Measurements from ENCODE around the gene OR10A3.

The OR10A3 gene

DNA sequence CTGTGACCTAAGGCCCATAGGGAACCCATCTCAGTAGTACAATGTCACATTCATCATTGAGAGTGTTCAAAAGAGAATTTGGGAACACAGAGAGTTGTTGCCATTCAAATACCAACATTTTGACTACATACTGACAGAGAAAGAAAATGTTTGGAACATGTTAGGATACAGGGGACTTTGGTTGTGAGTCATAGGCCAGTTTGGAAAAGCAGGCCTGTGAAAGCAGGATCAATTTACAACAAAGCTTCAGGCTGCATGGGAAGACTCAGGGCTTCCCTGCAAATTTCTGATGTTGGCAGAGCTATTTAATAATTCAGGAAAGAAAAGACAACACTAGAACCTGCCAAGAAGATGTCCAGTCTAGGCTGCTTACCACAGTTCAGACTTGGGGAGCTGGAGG is 23.4 kb upstream of the OR10A3 start:
- TF ChIP-seq, protein P1, sequence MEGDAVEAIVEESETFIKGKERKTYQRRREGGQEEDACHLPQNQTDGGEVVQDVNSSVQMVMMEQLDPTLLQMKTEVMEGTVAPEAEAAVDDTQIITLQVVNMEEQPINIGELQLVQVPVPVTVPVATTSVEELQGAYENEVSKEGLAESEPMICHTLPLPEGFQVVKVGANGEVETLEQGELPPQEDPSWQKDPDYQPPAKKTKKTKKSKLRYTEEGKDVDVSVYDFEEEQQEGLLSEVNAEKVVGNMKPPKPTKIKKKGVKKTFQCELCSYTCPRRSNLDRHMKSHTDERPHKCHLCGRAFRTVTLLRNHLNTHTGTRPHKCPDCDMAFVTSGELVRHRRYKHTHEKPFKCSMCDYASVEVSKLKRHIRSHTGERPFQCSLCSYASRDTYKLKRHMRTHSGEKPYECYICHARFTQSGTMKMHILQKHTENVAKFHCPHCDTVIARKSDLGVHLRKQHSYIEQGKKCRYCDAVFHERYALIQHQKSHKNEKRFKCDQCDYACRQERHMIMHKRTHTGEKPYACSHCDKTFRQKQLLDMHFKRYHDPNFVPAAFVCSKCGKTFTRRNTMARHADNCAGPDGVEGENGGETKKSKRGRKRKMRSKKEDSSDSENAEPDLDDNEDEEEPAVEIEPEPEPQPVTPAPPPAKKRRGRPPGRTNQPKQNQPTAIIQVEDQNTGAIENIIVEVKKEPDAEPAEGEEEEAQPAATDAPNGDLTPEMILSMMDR (IDR thresholded peaks at IDR 0.05; ENCODE audit: low read depth, low read length), result no peak
- Histone ChIP-seq H3K9me3 (ENCODE audit: severe bottlenecking) (no peaks in the 10 kb centered on the region), H3K36me3 (no peaks in the 10 kb centered on the region), H3K27ac (no peak overlapping the region), H3K4me3 (ENCODE audit: low read depth, low read length) (no peak overlapping the region), H3K27me3 (ENCODE audit: insufficient read depth, low read depth, severe bottlenecking) (no peaks in the 10 kb centered on the region)
- DNase-seq, result no peak

GRCh38 chr11:7964261-7964660 is 22.8 kb upstream of the OR10A3 start:
- Histone ChIP-seq H3K4me3 (ENCODE audit: low read depth, low read length) (no peak overlapping the region), H3K27ac (no peak overlapping the region), H3K36me3 (no peaks in the 10 kb centered on the region), H3K9me3 (ENCODE audit: severe bottlenecking) (no peaks in the 10 kb centered on the region), H3K27me3 (ENCODE audit: insufficient read depth, low read depth, severe bottlenecking) (no peaks in the 10 kb centered on the region)
- DNase-seq, result no peak
- TF ChIP-seq, protein P1 (IDR thresholded peaks at IDR 0.05; ENCODE audit: low read depth, low read length), result no peak

DNA sequence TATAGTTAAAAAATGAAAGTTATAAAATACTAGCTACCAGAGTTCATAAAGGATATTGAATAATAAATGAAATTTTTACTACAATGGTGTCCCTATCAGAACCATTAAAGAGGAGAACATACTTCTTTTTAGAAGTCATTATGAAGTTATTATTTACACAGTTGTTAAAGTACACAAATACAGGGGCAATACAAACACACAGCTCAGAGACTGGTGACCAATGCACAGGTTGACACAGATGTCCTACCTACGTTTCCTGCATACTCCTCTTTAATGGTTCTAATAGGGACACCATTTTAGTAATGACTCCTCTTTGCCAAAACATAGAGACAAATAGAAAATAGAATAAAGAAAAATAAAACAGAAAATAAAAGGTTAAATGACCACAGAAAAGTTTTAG is 13.7 kb upstream of the OR10A3 start:
- no peaks in the 10 kb centered on the region for H3K9me3 ChIP-seq (ENCODE audit: severe bottlenecking)
- TF ChIP-seq, protein P1 (IDR thresholded peaks at IDR 0.05; ENCODE audit: low read depth, low read length), result no peak
- no peak for DNase-seq
- H3K36me3 ChIP-seq, result no peaks in the 10 kb centered on the region
- no peaks in the 10 kb centered on the region for H3K27me3 ChIP-seq (ENCODE audit: insufficient read depth, low read depth, severe bottlenecking)
- H3K4me3 ChIP-seq (ENCODE audit: low read depth, low read length), result no peak overlapping the region
- no peak overlapping the region for H3K27ac ChIP-seq

DNA sequence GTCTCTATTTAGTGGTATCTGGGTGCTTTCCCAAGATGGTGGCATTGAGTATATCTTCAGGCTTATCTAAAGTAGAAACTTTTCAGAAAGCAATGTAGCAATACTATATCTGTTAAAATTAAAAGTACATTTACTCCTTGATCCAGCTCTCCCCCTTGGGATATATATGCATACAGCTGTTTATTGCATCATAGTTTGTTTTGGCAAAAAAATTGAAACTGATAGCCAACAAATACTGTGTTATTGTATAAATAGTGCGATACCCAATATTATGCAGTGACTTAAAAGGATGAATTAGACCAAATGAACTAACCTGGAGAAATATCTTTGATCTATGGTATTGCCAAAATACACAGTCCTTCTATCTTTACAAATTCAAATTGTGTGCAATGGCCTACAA is 8.4 kb upstream of the OR10A3 start:
- TF ChIP-seq, protein P1 (IDR thresholded peaks at IDR 0.05; ENCODE audit: low read depth, low read length), result no peak
- no peak overlapping the region for H3K4me3 ChIP-seq (ENCODE audit: low read depth, low read length)
- no peak overlapping the region for H3K27ac ChIP-seq
- H3K36me3 ChIP-seq, result no peaks in the 10 kb centered on the region
- H3K9me3 ChIP-seq (ENCODE audit: severe bottlenecking), result no peaks in the 10 kb centered on the region
- no peaks in the 10 kb centered on the region for H3K27me3 ChIP-seq (ENCODE audit: insufficient read depth, low read depth, severe bottlenecking)
- no peak for DNase-seq

DNA sequence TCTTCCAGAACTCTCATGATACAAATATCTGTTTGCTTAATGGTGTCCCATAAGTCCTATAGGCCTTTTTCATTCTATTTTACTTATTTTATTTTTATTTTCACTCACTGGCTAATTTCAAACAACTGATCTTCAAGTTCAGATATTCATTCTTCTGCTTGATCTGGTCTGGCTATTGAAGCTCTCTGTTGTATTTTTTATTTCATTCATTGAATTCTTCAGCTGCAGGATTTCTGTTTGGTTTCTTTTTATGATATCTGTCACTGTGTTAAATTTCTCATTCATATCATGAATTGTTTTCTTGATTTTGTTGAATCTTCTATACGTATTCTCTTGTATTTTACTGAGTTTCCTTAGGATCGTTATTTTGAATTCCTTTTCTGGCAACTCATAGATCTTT is 2.6 kb upstream of the OR10A3 start:
- DNase-seq, result no peak
- H3K27me3 ChIP-seq (ENCODE audit: insufficient read depth, low read depth, severe bottlenecking), result no peaks in the 10 kb centered on the region
- no peak overlapping the region for H3K27ac ChIP-seq
- no peaks in the 10 kb centered on the region for H3K36me3 ChIP-seq
- no peak overlapping the region for H3K4me3 ChIP-seq (ENCODE audit: low read depth, low read length)
- TF ChIP-seq, protein P1 (IDR thresholded peaks at IDR 0.05; ENCODE audit: low read depth, low read length), result no peak
- peaks cover 4% of the 10 kb centered on the region for H3K9me3 ChIP-seq (ENCODE audit: severe bottlenecking)

DNA sequence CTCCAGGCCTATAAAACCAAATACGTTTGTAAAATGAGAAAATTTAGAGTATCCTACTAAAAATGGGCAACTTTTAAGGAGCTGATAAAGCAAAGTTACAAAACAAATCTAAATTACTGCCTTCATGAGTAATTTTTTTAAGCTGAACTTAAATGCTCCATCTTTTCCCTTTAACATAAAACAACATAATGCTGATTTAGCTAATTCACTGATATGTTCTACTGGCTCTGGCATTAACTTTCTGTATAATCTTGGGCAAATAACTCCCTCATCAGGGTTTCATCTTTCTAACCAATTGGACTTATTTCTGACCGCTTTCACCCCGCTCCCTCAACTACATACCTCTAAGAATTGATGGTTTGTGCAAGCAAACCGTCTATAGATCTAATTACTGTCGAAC is 362 bp downstream of the OR10A3 start:
- H3K9me3 ChIP-seq (ENCODE audit: severe bottlenecking), result peaks cover 4% of the 10 kb centered on the region
- H3K36me3 ChIP-seq, result no peaks in the 10 kb centered on the region
- TF ChIP-seq, protein P1 (IDR thresholded peaks at IDR 0.05; ENCODE audit: low read depth, low read length), result no peak
- no peak overlapping the region for H3K4me3 ChIP-seq (ENCODE audit: low read depth, low read length)
- DNase-seq, result no peak
- H3K27me3 ChIP-seq (ENCODE audit: insufficient read depth, low read depth, severe bottlenecking), result no peaks in the 10 kb centered on the region
- no peak overlapping the region for H3K27ac ChIP-seq

Data from WERI-Rb-1 (cell line).